Lung microvascular endothelial cell (primary cell): Measurements from ENCODE around the gene PAX3. TPM values are rescaled to one million over a fixed set of nuclear protein-coding genes. Genes with fewer than 3 reads are reported as not detected.

Experiments used
- total RNA-seq: library from RNA; depleted of rRNA; stranded (reverse); fragments of >200 nt; gene quantifications from 2 replicates; pipeline ENCODE4 v1.2.1, GENCODE V29; 2014

The PAX3 gene
- total RNA-seq, 1 donor from 2014 or later, result not detected

Other genes starting within 250 kb of the PAX3 start
- gene SGPP2, start 125.5 kb upstream of the PAX3 start, total RNA-seq, result not detected in 2 replicates